IMR-90 (cell line): ENCODE measurements around the gene DCLK1. TPM values are rescaled to one million over a fixed set of nuclear protein-coding genes. Genes with fewer than 3 reads are reported as not detected.

Experiments used
- ATAC-seq: fragments of 200-7000 bp; cut with Tn5 transposase; 2 replicates; pipeline ENCODE4 v1.9.1; 2020; ENCODE audit warnings: low read depth, mild to moderate bottlenecking, moderate library complexity
- BruUV-seq: library from RNA; stranded (reverse); fragments of 400-500 nt; replicated peaks from 2 replicates; lab custom pipeline; 2021; lab: Mats Ljungman, UMichigan
- CTCF ChIA-PET: fragments of 300-600 bp; formaldehyde crosslinking; extraction: SDS; loops from one replicate; lab custom pipeline; 2021; ENCODE audit warnings: antibody characterized with exemption; lab: Yijun Ruan, JAX
- POLR2A ChIA-PET: fragments of 300-600 bp; sonication (Branson Sonifier 250); formaldehyde crosslinking; loops from one replicate; lab custom pipeline; 2022; ENCODE audit warnings: antibody characterized with exemption; ENCODE audit not compliant: unreplicated experiment; lab: Charles Lee
- DNase-seq: peaks from one replicate; pipeline ENCODE4 v3.0.0; 2013
- H2AFZ ChIP-seq: replicated peaks from 2 replicates; pipeline ENCODE3; 2013; ENCODE audit warnings: low read length, mild to moderate bottlenecking; ENCODE audit not compliant: poor library complexity
- H2AK5ac ChIP-seq: 2 replicates; pipeline ENCODE4 v1.6.1; 2013; ENCODE audit warnings: low read depth, low read length, inconsistent platforms
- H2AK9ac ChIP-seq: replicated peaks from 2 replicates; pipeline ENCODE3; 2013; ENCODE audit warnings: mild to moderate bottlenecking, low read depth, low read length, moderate library complexity; ENCODE audit not compliant: poor library complexity
- H2BK120ac ChIP-seq: 2 replicates; pipeline ENCODE4 v1.6.1; 2013; ENCODE audit warnings: low read depth, low read length, inconsistent platforms
- H2BK15ac ChIP-seq: 3 replicates; pipeline ENCODE4 v1.6.1; 2013; ENCODE audit warnings: low read depth, low read length, inconsistent platforms
- H2BK20ac ChIP-seq: 2 replicates; pipeline ENCODE4 v1.6.1; 2013; ENCODE audit warnings: low read depth, mild to moderate bottlenecking, inconsistent platforms, low read length, moderate library complexity
- H2BK5ac ChIP-seq: 2 replicates; pipeline ENCODE4 v1.6.1; 2013; ENCODE audit warnings: mild to moderate bottlenecking, low read depth, low read length, inconsistent platforms; ENCODE audit not compliant: poor library complexity, severe bottlenecking
- H3K14ac ChIP-seq: replicated peaks from 2 replicates; pipeline ENCODE4 v1.6.1; 2013; ENCODE audit warnings: low read depth, low read length, inconsistent platforms
- H3K18ac ChIP-seq: 2 replicates; pipeline ENCODE4 v1.6.1; 2013; ENCODE audit warnings: low read depth, low read length, control low read depth
- H3K23ac ChIP-seq: 2 replicates; pipeline ENCODE4 v1.6.1; 2013; ENCODE audit warnings: low read depth, low read length, inconsistent platforms
- H3K27ac ChIP-seq: 2 replicates; pipeline ENCODE4 v1.5.1; 2013; ENCODE audit warnings: mild to moderate bottlenecking, control low read depth, low read length; ENCODE audit not compliant: insufficient read depth
- H3K27me3 ChIP-seq: 2 replicates; pipeline ENCODE4 v1.6.1; 2013; ENCODE audit warnings: low read length; ENCODE audit not compliant: control insufficient read depth, insufficient read depth
- H3K36me3 ChIP-seq: 2 replicates; pipeline ENCODE4 v1.6.1; 2013; ENCODE audit warnings: low read length, mixed read lengths; ENCODE audit not compliant: control insufficient read depth, insufficient read depth
- H3K4ac ChIP-seq: 2 replicates; pipeline ENCODE4 v1.6.1; 2013; ENCODE audit warnings: low read depth, low read length, inconsistent platforms
- H3K4me1 ChIP-seq: 2 replicates; pipeline ENCODE4 v1.6.1; 2013; ENCODE audit warnings: low read length, mixed read lengths; ENCODE audit not compliant: control insufficient read depth, insufficient read depth
- H3K4me2 ChIP-seq: 2 replicates; pipeline ENCODE4 v1.6.1; 2013; ENCODE audit warnings: low read depth, mild to moderate bottlenecking, control low read depth, low read length, moderate library complexity
- H3K4me3 ChIP-seq: 2 replicates; pipeline ENCODE4 v1.5.1; 2013; ENCODE audit warnings: low read depth, mild to moderate bottlenecking, control low read depth, low read length, moderate library complexity; ENCODE audit not compliant: insufficient read depth
- H3K56ac ChIP-seq: 2 replicates; pipeline ENCODE4 v1.6.1; 2013; ENCODE audit warnings: low read length, inconsistent platforms; ENCODE audit not compliant: insufficient read depth; ENCODE audit errors: extremely low read depth
- H3K79me1 ChIP-seq, 2 experiments: 2 replicates each; pipeline ENCODE4 v1.6.1; 2013; ENCODE audit warnings: low read length in 2 of 2, inconsistent platforms in 1 of 2, low read depth in 1 of 2
- H3K9ac ChIP-seq: 2 replicates; pipeline ENCODE4 v1.6.1; 2013; ENCODE audit warnings: low read depth, low read length, control low read depth
- H3K9me1 ChIP-seq: 2 replicates; pipeline ENCODE4 v1.6.1; 2013; ENCODE audit warnings: low read length, inconsistent platforms; ENCODE audit not compliant: insufficient read depth
- H3K9me3 ChIP-seq: 2 replicates; pipeline ENCODE4 v1.6.1; 2013; ENCODE audit warnings: low read length; ENCODE audit not compliant: control insufficient read depth, insufficient read depth
- H4K20me1 ChIP-seq: 2 replicates; pipeline ENCODE4 v1.6.1; 2013; ENCODE audit warnings: low read length, inconsistent platforms; ENCODE audit not compliant: insufficient read depth
- H4K5ac ChIP-seq: 2 replicates; pipeline ENCODE4 v1.6.1; 2013; ENCODE audit warnings: mild to moderate bottlenecking, low read depth, low read length, control low read depth
- H4K8ac ChIP-seq, 2 experiments: 2 replicates each; pipeline ENCODE4 v1.6.1; 2013; ENCODE audit warnings: low read depth in 2 of 2, low read length in 2 of 2, control low read depth in 1 of 2, inconsistent platforms in 1 of 2
- H4K91ac ChIP-seq: 2 replicates; pipeline ENCODE4 v1.6.1; 2013; ENCODE audit warnings: low read depth, low read length, inconsistent platforms; ENCODE audit not compliant: insufficient read depth
- BHLHE40 ChIP-seq: fragments of 150-350 bp; IDR thresholded peaks from 2 replicates; pipeline ENCODE4 v1.6.1; 2016; ENCODE audit warnings: mild to moderate bottlenecking, low read depth, low read length
- CEBPB ChIP-seq: IDR thresholded peaks from 2 replicates; pipeline ENCODE4 v1.6.1; 2012; ENCODE audit warnings: low read depth, low read length, improper control_type of control experiment
- CHD1 ChIP-seq: IDR thresholded peaks from 2 replicates; pipeline ENCODE4 v1.6.1; 2012; ENCODE audit warnings: low read depth, low read length, improper control_type of control experiment
- FOS ChIP-seq: fragments of 150-350 bp; IDR thresholded peaks from 2 replicates; pipeline ENCODE4 v1.6.1; 2016; ENCODE audit warnings: low read depth, low read length
- MAFK ChIP-seq: IDR thresholded peaks from 2 replicates; pipeline ENCODE4 v1.6.1; 2012; ENCODE audit warnings: low read depth, low read length, improper control_type of control experiment
- MAZ ChIP-seq: IDR thresholded peaks from 2 replicates; pipeline ENCODE4 v1.6.1; 2012; ENCODE audit warnings: low read depth, mild to moderate bottlenecking, low read length, improper control_type of control experiment, moderate library complexity, borderline replicate concordance
- MXI1 ChIP-seq: IDR thresholded peaks from 2 replicates; pipeline ENCODE4 v1.6.1; 2012; ENCODE audit warnings: low read depth, mild to moderate bottlenecking, low read length, moderate library complexity, borderline replicate concordance
- NFE2L2 ChIP-seq: fragments of 150-350 bp; IDR thresholded peaks from 2 replicates; pipeline ENCODE4 v1.6.1; 2016; ENCODE audit warnings: low read depth, mild to moderate bottlenecking, low read length
- POLR2A ChIP-seq: IDR thresholded peaks from 2 replicates; pipeline ENCODE4 v1.6.1; 2012; ENCODE audit warnings: mild to moderate bottlenecking, low read depth, low read length
- RAD21 ChIP-seq: IDR thresholded peaks from 2 replicates; pipeline ENCODE4 v1.6.1; 2012; ENCODE audit warnings: low read length, improper control_type of control experiment
- RCOR1 ChIP-seq: IDR thresholded peaks from 2 replicates; pipeline ENCODE4 v1.6.1; 2012; ENCODE audit warnings: mild to moderate bottlenecking, low read length, improper control_type of control experiment; ENCODE audit not compliant: insufficient replicate concordance
- RFX5 ChIP-seq: IDR thresholded peaks from 2 replicates; pipeline ENCODE4 v1.8.0; 2012; ENCODE audit warnings: low read depth, mild to moderate bottlenecking, low read length, moderate library complexity
- SMC3 ChIP-seq: fragments of 150-350 bp; IDR thresholded peaks from 2 replicates; pipeline ENCODE4 v1.6.1; 2016; ENCODE audit warnings: low read depth, mild to moderate bottlenecking, antibody characterized with exemption, low read length, moderate library complexity
- USF2 ChIP-seq: fragments of 150-350 bp; IDR thresholded peaks from 2 replicates; pipeline ENCODE4 v1.6.1; 2017; ENCODE audit warnings: mild to moderate bottlenecking, antibody characterized with exemption, low read length, low read depth
- WGBS, 2 experiments: methylation state at CpG; one replicate each; pipeline versions ENCODE4 v1.1.5 to v1.1.7; 2013; ENCODE audit warnings: missing lambda C conversion rate in 2 of 2; ENCODE audit not compliant: insufficient read length in 1 of 2; ENCODE audit errors: extremely low coverage in 2 of 2; 5-methylcytosine and 5-hydroxymethylcytosine counted together
- dilution Hi-C: fragments of 300-500 bp; cut with HindIII; formaldehyde crosslinking; loops from one replicate; pipeline ENCODE4 v1.14.3; 2018; ENCODE audit warnings: low sequenced_read_pairs; ENCODE audit not compliant: unreplicated experiment
- in situ Hi-C: fragments of 300-500 bp; cut with MboI; formaldehyde crosslinking; loops from 3 replicates; pipeline ENCODE4 v1.14.3; 2019; ENCODE audit warnings: low sequenced_read_pairs, inconsistent platforms, mixed read lengths
- intact Hi-C: fragments of 100-400 bp; cut with micrococcal nuclease; formaldehyde crosslinking; loops from 2 replicates; pipeline ENCODE4 v1.10.0; 2022
- polyA plus RNA-seq, 3 experiments: library from polyadenylated mRNA; depleted of rRNA; stranded (reverse); fragments of >200 nt; gene quantifications; 2 replicates each; pipeline ENCODE4 v1.2.3, GENCODE V29; 2012; ENCODE audit warnings: low replicate concordance in 1 of 3
- total RNA-seq: library from RNA; depleted of rRNA; stranded (reverse); fragments of >200 nt; gene quantifications from 2 replicates; pipeline ENCODE4 v1.2.3, GENCODE V29; 2012
- TF ChIP-seq, protein P1 (sequence below): conservative IDR thresholded peaks from 2 replicates; pipeline ENCODE4 v1.5.1; 2012; ENCODE audit warnings: mild to moderate bottlenecking, low read depth, low read length, improper control_type of control experiment
- TF ChIP-seq, protein P2 (sequence below): fragments of 150-350 bp; IDR thresholded peaks from 2 replicates; pipeline ENCODE4 v1.6.1; 2016; ENCODE audit warnings: low read depth, mild to moderate bottlenecking, low read length, moderate library complexity, borderline replicate concordance

Gene DCLK1
- total and polyA plus RNA-seq, 2 of the 4 experiments (the other 2 are of a cell fraction), result under 0.01 to 0.02 TPM

GRCh38 chr13:36124236-36124822, 6.9 kb downstream of the DCLK1 start:
- no peaks in the 10 kb centered on the region for H3K9me1 ChIP-seq
- H3K4me3 ChIP-seq, result no peak overlapping the region
- TF ChIP-seq, protein P1, sequence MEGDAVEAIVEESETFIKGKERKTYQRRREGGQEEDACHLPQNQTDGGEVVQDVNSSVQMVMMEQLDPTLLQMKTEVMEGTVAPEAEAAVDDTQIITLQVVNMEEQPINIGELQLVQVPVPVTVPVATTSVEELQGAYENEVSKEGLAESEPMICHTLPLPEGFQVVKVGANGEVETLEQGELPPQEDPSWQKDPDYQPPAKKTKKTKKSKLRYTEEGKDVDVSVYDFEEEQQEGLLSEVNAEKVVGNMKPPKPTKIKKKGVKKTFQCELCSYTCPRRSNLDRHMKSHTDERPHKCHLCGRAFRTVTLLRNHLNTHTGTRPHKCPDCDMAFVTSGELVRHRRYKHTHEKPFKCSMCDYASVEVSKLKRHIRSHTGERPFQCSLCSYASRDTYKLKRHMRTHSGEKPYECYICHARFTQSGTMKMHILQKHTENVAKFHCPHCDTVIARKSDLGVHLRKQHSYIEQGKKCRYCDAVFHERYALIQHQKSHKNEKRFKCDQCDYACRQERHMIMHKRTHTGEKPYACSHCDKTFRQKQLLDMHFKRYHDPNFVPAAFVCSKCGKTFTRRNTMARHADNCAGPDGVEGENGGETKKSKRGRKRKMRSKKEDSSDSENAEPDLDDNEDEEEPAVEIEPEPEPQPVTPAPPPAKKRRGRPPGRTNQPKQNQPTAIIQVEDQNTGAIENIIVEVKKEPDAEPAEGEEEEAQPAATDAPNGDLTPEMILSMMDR, result no peak
- TF ChIP-seq SMC3 (no peak), MXI1 (no peak), BHLHE40 (no peak), FOS (no peak), CHD1 (no peak), NFE2L2 (no peak), MAFK (no peak), MAZ (no peak), RCOR1 (no peak), POLR2A (no peak), USF2 (no peak), RAD21 (no peak), RFX5 (no peak), CEBPB (no peak)
- TF ChIP-seq, protein P2, sequence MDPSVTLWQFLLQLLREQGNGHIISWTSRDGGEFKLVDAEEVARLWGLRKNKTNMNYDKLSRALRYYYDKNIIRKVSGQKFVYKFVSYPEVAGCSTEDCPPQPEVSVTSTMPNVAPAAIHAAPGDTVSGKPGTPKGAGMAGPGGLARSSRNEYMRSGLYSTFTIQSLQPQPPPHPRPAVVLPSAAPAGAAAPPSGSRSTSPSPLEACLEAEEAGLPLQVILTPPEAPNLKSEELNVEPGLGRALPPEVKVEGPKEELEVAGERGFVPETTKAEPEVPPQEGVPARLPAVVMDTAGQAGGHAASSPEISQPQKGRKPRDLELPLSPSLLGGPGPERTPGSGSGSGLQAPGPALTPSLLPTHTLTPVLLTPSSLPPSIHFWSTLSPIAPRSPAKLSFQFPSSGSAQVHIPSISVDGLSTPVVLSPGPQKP, result no peak
- no peak overlapping the region for H3K27ac ChIP-seq
- intact Hi-C loops (no loop called here), dilution Hi-C loops (no loop called here), in situ Hi-C loops (no loop called here)
- H3K9me3 ChIP-seq, result no peaks in the 10 kb centered on the region
- no peak overlapping the region for H2AK5ac ChIP-seq
- H4K5ac ChIP-seq, result no peak overlapping the region
- peak; percentile 46 for ATAC-seq
- no peak overlapping the region for H2AFZ ChIP-seq
- no peak overlapping the region for H3K23ac ChIP-seq
- no peak overlapping the region for H4K8ac ChIP-seq
- no peaks in the 10 kb centered on the region for H3K4me1 ChIP-seq
- no peak overlapping the region for H2BK15ac ChIP-seq
- no peaks in the 10 kb centered on the region for H3K79me1 ChIP-seq
- H2AK9ac ChIP-seq, result no peak overlapping the region
- no peaks in the 10 kb centered on the region for H4K20me1 ChIP-seq
- no peak overlapping the region for H3K18ac ChIP-seq
- no peak overlapping the region for H2BK20ac ChIP-seq
- H3K4me2 ChIP-seq, result no peak overlapping the region
- no peak overlapping the region for H2BK120ac ChIP-seq
- DNase-seq, result peak; percentile 4
- no peaks in the 10 kb centered on the region for H3K36me3 ChIP-seq
- BruUV-seq, result no TSS peak
- POLR2A ChIA-PET, result no interaction called here
- no peak overlapping the region for H3K56ac ChIP-seq
- CTCF ChIA-PET, result interaction anchor here (0.8 kb wide), 1 partner anchor 52 kb away, joined by 4 read pairs; no protein-coding TSS in a partner anchor
- WGBS, 2 experiments, result no CpG with 5 or more reads among the region's 6 CpGs
- H2BK5ac ChIP-seq, result no peak overlapping the region
- peaks cover 5% of the 10 kb centered on the region for H3K27me3 ChIP-seq
- H3K4ac ChIP-seq, result no peak overlapping the region
- no peak overlapping the region for H4K91ac ChIP-seq
- H3K9ac ChIP-seq, result no peak overlapping the region
- H3K14ac ChIP-seq, result no peak overlapping the region
